Right lobe of liver (tissue), 4 donors: ENCODE measurements around the gene ARHGAP15.

Experiments used
- POLR2A ChIP-seq: fragments of 450-650 bp; IDR thresholded peaks from one replicate; pipeline ENCODE4 v1.6.1; 2017; ENCODE audit warnings: antibody characterized with exemption, mild to moderate bottlenecking
- TF ChIP-seq, protein P1 (sequence below), 4 donors: fragments of 200-600 bp in 3 of 4; fragments of 450-650 bp in 1 of 4; IDR thresholded peaks; one replicate each; pipeline versions ENCODE4 v1.5.1 to v1.8.0; 2016 to 2022; ENCODE audit warnings: antibody characterized with exemption in 4 of 4, mild to moderate bottlenecking in 2 of 4
- donor health status: DM: no; HTN: no; CAD: no.
- donor health status: DM: no; HTN: no; CAD: no.
- donor health status: DM: no; HTN: yes; CAD: no.

DNA sequence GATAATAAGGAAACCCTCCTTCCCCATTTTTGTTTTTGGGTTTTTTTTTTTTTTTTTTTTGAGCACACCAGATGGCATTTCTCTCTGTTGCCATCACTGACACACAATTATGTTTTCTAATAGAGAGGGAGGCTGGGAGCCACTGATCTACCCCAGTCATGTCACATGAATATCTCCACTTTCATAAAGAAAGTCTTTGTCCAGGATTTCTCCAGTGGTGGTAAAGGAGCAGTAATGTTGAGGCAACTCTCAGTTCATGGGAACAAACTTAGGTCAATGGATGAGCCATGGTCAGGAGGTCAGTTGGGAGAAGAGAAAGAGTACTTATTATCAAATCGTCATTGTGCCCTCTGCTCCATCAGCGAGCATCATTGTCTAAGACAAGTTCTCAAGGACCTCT is 603.7 kb downstream of the ARHGAP15 start:
- TF ChIP-seq, protein P1, sequence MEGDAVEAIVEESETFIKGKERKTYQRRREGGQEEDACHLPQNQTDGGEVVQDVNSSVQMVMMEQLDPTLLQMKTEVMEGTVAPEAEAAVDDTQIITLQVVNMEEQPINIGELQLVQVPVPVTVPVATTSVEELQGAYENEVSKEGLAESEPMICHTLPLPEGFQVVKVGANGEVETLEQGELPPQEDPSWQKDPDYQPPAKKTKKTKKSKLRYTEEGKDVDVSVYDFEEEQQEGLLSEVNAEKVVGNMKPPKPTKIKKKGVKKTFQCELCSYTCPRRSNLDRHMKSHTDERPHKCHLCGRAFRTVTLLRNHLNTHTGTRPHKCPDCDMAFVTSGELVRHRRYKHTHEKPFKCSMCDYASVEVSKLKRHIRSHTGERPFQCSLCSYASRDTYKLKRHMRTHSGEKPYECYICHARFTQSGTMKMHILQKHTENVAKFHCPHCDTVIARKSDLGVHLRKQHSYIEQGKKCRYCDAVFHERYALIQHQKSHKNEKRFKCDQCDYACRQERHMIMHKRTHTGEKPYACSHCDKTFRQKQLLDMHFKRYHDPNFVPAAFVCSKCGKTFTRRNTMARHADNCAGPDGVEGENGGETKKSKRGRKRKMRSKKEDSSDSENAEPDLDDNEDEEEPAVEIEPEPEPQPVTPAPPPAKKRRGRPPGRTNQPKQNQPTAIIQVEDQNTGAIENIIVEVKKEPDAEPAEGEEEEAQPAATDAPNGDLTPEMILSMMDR (IDR thresholded peaks at IDR 0.05) = no peak
- TF ChIP-seq POLR2A = no peak
